Fibroblast of pulmonary artery (primary cell): Measurements from ENCODE around the gene GALNT11.

Experiments
- DNase-seq: peaks from one replicate; pipeline ENCODE4 v3.0.0-alpha.2; 2010; ENCODE audit warnings: low read depth
- H3K4me3 ChIP-seq: replicated peaks from 2 replicates; pipeline ENCODE4 v1.5.1; 2011; ENCODE audit warnings: low read depth, mild to moderate bottlenecking, control low read depth, low read length, moderate library complexity
- TF ChIP-seq, protein P1 (sequence below): IDR thresholded peaks from 2 replicates; pipeline ENCODE4 v1.5.1; 2011; ENCODE audit warnings: mild to moderate bottlenecking, control low read depth, low read length, inconsistent platforms; ENCODE audit errors: missing control alignments

The GALNT11 gene

GRCh38 chr7:152140067-152140466 is 114.6 kb downstream of the GALNT11 start:
- TF ChIP-seq, protein P1, sequence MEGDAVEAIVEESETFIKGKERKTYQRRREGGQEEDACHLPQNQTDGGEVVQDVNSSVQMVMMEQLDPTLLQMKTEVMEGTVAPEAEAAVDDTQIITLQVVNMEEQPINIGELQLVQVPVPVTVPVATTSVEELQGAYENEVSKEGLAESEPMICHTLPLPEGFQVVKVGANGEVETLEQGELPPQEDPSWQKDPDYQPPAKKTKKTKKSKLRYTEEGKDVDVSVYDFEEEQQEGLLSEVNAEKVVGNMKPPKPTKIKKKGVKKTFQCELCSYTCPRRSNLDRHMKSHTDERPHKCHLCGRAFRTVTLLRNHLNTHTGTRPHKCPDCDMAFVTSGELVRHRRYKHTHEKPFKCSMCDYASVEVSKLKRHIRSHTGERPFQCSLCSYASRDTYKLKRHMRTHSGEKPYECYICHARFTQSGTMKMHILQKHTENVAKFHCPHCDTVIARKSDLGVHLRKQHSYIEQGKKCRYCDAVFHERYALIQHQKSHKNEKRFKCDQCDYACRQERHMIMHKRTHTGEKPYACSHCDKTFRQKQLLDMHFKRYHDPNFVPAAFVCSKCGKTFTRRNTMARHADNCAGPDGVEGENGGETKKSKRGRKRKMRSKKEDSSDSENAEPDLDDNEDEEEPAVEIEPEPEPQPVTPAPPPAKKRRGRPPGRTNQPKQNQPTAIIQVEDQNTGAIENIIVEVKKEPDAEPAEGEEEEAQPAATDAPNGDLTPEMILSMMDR = no peak
- DNase-seq = no peak
- H3K4me3 ChIP-seq = no peak overlapping the region

DNA sequence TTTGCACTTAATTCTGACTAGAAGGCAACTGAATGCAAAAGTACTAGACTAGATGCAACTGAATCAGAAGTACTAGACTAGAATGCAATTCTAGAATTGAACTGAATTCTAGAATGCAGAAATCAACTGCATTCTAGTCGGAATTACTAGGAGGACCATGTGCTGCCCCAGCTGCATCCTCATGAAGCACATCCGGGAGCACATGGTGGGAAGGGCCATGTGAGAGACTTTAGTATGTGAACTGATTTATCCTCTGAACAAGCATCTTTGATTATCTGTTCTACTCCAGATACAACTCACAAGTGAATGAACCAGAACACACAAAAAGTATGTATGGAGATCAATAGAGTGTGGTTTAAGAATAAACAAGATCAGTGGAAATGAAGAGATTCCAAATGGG is 115.1 kb downstream of the GALNT11 start:
- DNase-seq = no peak
- TF ChIP-seq, protein P1 = no peak
- no peak overlapping the region for H3K4me3 ChIP-seq

DNA sequence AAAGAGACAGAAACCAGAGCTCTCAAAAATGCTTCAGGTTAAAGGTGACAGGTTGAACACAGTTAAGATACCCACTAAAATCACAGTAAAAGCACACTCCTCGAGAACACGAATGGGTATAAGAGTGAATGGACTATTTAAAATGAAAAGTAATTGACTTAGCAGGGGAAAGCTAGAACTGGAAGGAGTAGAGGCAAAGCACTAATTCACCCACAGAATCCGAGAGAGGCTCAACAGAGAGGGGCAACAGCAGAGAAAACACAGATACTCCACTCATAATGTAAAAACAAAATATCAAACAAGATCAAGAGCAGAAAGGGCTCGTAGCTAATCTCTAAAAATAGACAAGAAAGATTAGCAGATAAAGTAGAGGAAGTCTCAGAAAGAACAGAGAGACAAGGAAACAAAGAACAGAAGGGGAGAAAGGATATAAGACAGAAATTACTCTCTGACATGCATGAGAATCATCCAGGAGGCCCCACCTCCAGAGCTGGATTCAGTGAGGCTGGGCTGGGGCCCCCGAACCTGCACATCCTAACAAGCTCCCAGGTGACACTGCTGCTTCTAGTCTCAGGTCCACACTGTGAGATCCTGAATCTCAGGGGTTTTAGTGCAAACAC is 117.6 kb downstream of the GALNT11 start:
- no peak for DNase-seq
- TF ChIP-seq, protein P1 = no peak
- H3K4me3 ChIP-seq = no peak overlapping the region

DNA sequence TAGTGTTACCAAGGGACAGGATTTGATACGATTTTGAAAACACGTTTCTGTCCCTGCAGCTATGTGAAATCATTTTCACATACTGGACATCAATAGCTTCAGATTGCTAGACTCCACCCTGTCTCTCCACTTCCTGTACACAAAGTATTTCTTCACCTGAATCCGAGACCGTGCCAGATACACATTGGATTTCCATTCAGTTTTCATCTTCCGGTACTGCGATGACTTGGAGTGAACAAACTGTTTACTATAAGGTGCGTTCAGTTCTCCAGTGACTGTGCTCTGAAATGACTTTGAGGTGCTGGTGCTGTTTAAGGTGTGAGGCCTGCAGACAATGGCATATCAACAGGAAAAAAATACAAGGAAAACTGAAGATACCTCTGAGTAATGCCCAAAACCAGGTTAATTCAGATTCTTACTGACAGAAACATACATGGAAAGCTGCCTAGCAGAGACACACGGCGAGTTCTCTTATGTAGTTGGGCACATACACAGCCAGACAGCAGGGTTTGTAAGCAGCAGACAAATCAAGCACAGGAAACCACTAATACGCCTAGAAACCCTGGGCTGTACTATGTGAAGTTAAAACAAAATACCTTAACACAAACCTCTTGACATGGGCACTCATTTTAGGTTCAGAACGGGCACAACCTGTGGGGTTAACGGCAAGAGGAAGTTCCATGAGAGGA is 119.2 kb downstream of the GALNT11 start:
- DNase-seq = no peak
- TF ChIP-seq, protein P1 = no peak
- no peak overlapping the region for H3K4me3 ChIP-seq

DNA sequence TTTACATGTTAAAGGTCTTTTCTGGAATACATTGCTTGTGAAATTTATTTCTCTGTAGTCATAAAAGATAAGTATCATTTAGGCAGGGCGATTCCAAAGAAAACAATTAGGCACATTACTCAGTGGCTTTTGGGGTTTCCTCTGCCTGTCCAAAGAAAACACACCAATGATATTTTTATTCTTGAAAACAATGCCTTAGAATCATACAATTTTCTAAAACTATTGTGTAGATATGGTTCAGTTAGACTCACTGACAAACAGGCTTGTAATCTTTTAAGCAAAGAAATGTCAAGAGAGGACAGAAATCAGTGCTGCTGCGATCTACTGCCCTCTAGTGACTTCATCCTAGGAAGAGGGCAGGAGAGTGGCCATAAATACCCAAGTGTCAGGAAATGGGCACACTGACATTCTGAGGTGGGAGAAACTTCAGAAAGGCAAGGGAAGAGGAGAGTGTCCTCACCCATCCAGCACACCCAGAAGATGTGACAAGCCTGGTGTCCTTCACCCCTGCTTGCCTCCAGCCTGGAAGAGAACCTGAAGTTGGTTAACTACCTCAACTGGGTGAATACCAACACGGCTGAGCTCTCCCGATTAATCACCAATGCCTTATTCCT is 120.5 kb downstream of the GALNT11 start:
- no peak overlapping the region for H3K4me3 ChIP-seq
- TF ChIP-seq, protein P1 = peak; percentile 79
- peak; percentile 84 for DNase-seq

GRCh38 chr7:152148706-152149105 is 123.2 kb downstream of the GALNT11 start:
- no peak for DNase-seq
- H3K4me3 ChIP-seq = no peak overlapping the region
- TF ChIP-seq, protein P1 = no peak

DNA sequence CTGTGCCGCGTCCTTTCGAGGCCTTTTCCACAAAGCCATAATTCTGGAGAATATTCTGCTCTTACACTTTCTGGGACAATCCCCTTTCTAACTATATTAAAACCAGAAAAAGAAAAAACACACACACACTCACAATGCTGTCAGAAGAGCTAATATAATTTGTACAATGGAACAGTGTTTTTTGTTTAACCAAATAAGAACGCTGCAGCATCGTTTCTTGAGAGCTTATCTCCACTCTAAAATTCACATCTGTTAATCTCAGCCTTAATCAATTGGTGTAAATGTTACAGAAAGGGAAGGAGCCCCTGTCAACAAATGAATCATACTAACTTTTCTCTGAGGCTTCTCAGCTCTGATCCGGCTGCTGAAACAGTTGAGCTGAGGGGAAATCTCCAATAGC is 123.9 kb downstream of the GALNT11 start:
- DNase-seq = no peak

More for the DNA sequence above, 123.9 kb downstream of the GALNT11 start:
- no peak overlapping the region for H3K4me3 ChIP-seq
- TF ChIP-seq, protein P1 = no peak
